ENCODE results near the gene DEFB129.

Gene DEFB129

DNA sequence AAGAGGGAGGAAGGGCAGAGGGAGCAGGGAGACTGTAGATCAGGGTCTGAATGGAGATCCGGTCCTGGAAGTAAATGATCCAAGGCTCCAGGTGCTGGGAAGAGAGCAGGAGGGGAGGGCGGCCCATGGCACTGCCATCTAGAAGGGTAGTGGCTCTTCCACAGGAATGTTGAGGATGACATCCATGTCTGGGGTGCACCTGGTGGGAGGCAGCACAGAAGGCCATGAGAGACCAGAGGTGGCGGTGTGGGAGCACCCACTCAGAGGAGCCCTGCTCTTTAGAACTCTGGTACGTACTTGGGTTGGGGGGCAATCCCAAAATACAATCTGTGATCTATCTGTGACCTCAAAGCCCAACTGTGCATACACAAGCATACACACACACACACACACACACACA lies 44.0 kb downstream of the DEFB129 start:
- no peak for ATAC-seq
- H3K27ac Mint-ChIP-seq = no peak overlapping the region
- H3K27me3 Mint-ChIP-seq = no peaks in the 10 kb centered on the region
- peaks cover 8% of the 10 kb centered on the region for H3K36me3 Mint-ChIP-seq
- peaks cover 13% of the 10 kb centered on the region for H3K4me1 Mint-ChIP-seq
- no peak overlapping the region for H3K4me3 Mint-ChIP-seq
- no peaks in the 10 kb centered on the region for H3K9me3 Mint-ChIP-seq

DNA sequence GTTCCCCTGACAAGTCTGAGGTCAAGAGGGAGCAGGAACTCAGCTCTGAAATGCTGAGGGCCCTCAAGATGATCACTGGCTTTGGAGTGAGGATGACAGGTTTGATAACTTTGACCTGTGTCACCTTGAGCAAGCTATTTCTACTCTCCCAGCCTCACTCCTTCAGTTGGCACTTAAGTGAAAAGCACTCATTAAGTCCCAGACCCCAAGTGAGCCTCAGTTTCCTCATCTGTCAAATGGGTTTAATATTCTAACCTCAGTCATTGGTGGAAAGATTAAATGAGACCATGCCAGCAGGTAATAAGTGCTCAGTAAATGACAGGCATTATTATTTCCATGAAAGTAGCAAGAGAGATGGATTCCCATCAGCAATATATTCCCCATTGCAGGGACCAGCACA lies 44.5 kb downstream of the DEFB129 start:
- no peak for ATAC-seq
- no peak overlapping the region for H3K4me3 Mint-ChIP-seq
- H3K27me3 Mint-ChIP-seq = no peaks in the 10 kb centered on the region
- H3K27ac Mint-ChIP-seq = no peak overlapping the region
- peaks cover 12% of the 10 kb centered on the region for H3K36me3 Mint-ChIP-seq
- H3K9me3 Mint-ChIP-seq = no peaks in the 10 kb centered on the region
- H3K4me1 Mint-ChIP-seq = peaks cover 8% of the 10 kb centered on the region

DNA sequence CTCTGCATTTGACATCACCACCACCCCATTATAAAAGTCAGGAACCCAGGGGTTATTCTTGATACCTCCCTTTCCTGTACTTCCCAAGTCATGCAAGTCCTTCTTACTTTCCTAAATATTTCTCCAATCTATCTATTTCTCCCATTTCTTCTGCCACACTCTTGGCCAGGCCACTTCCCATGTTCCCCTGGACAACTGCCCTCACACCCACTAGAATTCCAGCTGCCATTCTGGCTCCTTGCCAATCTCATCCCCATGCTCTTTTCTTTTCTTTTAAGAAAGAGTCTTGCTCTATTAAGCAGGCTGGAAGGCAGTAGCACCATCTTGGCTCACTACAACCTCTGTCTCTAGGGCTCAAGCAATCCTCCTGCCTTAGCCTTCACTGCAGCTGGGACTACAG lies 45.7 kb downstream of the DEFB129 start:
- H3K4me1 Mint-ChIP-seq = no peaks in the 10 kb centered on the region
- H3K27me3 Mint-ChIP-seq = no peaks in the 10 kb centered on the region
- no peaks in the 10 kb centered on the region for H3K9me3 Mint-ChIP-seq
- peaks cover 12% of the 10 kb centered on the region for H3K36me3 Mint-ChIP-seq
- no peak for ATAC-seq
- H3K27ac Mint-ChIP-seq = no peak overlapping the region
- no peak overlapping the region for H3K4me3 Mint-ChIP-seq

DNA sequence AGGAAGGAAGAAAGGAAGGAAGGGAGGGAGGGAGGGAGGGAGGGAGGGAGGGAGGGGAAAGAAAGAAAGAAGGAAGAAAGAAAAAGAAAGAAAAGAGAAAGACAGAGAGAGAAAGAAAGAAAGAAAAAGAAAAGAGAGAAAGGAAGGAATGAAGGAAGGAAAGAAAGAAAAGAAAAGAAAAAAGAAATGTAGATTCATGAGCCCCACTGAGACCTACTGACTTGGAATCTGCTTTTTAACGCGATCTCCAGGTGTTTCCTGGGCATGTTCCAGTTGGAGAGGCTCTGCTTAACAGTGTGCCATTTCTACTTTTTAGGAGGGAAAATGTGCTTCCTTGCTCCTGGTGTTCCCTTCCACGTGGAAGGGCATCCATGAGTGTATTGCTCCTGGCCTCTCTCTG lies 46.8 kb downstream of the DEFB129 start:
- no peak overlapping the region for H3K4me3 Mint-ChIP-seq
- ATAC-seq = no peak
- no peaks in the 10 kb centered on the region for H3K27me3 Mint-ChIP-seq
- peaks cover 5% of the 10 kb centered on the region for H3K4me1 Mint-ChIP-seq
- peaks cover 2% of the 10 kb centered on the region for H3K9me3 Mint-ChIP-seq
- peaks cover 18% of the 10 kb centered on the region for H3K36me3 Mint-ChIP-seq
- no peak overlapping the region for H3K27ac Mint-ChIP-seq

DNA sequence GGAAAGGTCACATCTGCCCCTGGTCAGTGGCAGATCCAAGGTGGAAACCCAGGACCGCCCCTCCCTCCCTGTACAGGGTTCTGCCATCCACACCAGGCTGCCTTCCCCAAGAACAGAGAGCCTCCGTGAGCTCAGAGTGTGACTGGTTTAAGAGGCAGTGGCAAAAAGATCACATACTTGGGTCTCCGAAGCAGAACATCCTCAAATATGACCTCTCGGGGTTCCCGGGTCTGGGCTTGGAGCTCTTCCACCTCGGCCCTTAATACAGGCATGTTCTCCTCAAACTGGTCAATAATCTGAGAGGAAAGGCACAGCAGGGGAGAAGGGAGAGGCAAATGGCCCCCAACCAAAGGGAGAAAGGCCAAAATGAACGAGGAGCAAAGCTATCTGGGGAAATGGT lies 48.7 kb downstream of the DEFB129 start:
- Mint-ChIP-seq H3K4me3 (no peak overlapping the region), H3K9me3 (peaks cover 2% of the 10 kb centered on the region), H3K36me3 (peaks cover 18% of the 10 kb centered on the region), H3K27me3 (no peaks in the 10 kb centered on the region), H3K4me1 (peaks cover 5% of the 10 kb centered on the region), H3K27ac (no peak overlapping the region)
- no peak for ATAC-seq

DNA sequence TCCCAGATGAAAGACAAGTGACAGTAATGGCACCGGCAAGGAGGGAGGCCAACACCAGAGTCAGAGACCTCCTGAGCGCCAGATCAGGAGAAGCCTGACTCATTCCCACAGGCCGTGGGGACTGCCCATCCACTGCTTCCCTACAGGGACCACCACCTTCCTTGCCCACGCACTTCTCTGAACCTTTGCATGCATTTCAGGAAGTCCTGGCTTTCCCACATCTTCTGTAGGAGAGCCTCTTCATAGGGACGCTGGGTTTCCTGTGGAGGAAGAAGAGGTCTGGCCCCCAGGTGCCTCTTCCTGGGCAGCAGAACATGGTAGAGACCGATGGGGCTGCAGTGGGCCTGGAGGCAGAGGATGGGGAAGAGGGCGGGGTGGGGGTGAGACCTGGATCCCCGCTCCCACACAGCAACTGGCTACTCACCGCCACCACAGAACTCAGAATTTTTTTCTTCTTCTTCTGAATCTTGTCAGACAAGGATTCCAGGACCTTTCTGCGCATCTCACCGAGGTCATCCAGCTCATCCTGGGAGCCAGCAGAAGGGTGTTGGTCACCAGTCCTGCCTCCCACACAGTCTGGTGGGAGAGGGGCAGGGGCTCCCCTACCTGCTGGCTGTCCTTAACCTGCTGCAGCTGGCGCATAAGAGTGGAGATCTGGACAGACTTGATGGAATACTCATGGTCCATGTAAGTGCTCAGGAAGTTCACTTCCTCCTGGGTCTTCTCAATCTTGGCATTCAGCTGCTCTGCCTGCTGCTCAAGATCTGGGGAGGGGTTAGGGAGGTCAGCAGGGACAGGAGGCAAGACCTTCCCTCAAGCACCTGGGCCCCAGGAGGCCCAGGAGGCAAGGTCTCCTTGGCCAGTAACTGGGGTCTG lies 49.8 kb downstream of the DEFB129 start:
- H3K36me3 Mint-ChIP-seq = peaks cover 18% of the 10 kb centered on the region
- no peak for ATAC-seq
- H3K27ac Mint-ChIP-seq = no peak overlapping the region
- H3K9me3 Mint-ChIP-seq = peaks cover 2% of the 10 kb centered on the region
- H3K4me3 Mint-ChIP-seq = no peak overlapping the region
- peaks cover 5% of the 10 kb centered on the region for H3K4me1 Mint-ChIP-seq
- H3K27me3 Mint-ChIP-seq = no peaks in the 10 kb centered on the region

DNA sequence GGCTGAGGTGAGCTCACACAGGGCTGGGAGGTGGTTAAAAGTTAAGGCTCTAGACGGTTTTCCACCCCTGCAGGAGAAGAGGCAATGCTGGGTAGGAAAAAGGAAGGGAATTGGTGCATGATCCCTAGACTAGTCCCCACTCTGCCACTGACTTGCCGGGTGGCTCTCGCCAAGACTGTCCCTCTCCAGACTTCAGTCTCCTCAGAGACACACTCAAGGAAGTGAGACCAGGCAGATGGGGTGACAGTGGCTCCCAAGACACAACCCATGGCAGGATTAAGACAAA lies 50.4 kb downstream of the DEFB129 start:
- H3K9me3 Mint-ChIP-seq = peaks cover 2% of the 10 kb centered on the region
- H3K27ac Mint-ChIP-seq = no peak overlapping the region
- H3K36me3 Mint-ChIP-seq = peaks cover 18% of the 10 kb centered on the region
- H3K4me3 Mint-ChIP-seq = no peak overlapping the region
- peaks cover 5% of the 10 kb centered on the region for H3K4me1 Mint-ChIP-seq
- H3K27me3 Mint-ChIP-seq = no peaks in the 10 kb centered on the region
- ATAC-seq = no peak

DNA sequence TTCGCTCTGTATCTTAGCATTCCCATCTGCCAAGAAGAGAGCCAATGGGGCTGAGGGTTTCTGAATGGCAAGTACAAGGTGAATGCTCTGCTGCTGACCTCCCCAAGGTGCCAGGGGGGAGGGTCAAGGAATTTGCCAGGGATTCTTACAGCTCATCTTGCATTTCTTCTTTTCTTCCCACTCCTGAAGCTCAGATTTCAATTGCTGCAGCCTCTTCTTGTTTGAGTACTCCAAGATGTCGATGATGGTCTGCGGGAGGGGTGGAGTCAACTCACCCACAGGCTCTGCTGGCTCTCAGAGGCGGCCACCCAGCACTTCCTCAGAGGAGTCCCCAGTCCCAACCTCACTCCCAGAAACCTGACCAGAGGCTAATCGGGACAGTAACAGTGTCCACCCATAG lies 51.1 kb downstream of the DEFB129 start:
- Mint-ChIP-seq H3K4me1 (peaks cover 5% of the 10 kb centered on the region), H3K27me3 (no peaks in the 10 kb centered on the region), H3K36me3 (peaks cover 18% of the 10 kb centered on the region), H3K4me3 (no peak overlapping the region), H3K27ac (no peak overlapping the region), H3K9me3 (peaks cover 2% of the 10 kb centered on the region)
- no peak for ATAC-seq

DNA sequence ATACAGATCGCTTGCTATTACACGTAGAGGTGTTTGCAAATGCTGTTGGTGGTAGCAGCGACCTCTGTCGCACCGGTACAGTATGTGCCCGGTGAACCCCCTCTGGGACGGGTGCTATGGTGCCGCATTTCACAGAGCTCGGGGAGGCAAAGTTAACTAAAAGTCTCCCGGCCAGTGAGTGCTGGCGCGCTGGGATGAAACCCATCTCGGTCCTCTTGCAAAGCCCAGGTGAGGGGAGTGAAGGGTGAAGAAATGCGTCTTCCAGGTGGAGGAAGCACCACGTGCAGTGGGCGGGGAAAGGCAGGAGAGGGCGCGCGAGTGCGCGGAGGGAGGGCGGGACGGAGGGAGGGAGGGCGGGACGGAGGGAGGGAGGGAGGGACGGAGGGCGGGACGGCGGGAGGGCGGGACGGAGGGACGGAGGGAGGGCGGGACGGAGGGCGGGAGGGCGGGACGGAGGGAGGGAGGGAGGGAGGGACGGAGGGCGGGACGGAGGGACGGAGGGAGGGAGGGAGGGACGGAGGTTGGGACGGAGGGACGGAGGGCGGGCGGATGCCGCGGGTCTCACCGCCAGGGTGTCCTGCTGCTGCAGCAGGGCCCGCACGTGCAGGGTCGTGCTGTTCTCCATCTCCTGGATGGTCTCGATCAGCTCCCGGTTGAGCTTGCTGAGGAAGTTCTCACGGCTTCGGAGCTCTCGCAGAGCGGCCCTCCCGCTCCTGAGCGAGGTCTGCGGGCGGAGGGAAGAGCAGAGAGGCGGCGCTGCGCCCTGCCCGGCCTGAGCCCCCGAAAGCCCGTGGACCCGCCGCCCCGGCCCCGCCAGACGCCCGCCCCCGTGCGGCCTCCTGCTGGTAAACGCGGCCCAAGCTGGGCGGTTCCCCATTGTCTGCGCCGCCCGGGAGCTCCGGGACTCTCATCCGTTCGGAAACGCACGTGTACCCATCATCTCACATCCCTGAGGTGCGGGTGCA lies 51.8 kb downstream of the DEFB129 start:
- peak; percentile 60 for ATAC-seq
- peaks cover 2% of the 10 kb centered on the region for H3K9me3 Mint-ChIP-seq
- H3K4me1 Mint-ChIP-seq = peaks cover 5% of the 10 kb centered on the region
- no peaks in the 10 kb centered on the region for H3K27me3 Mint-ChIP-seq
- no peak overlapping the region for H3K27ac Mint-ChIP-seq
- H3K4me3 Mint-ChIP-seq = peak overlapping the region; percentile 58
- H3K36me3 Mint-ChIP-seq = peaks cover 22% of the 10 kb centered on the region

All from stimulated activated memory B cell treated with anti-CD40 and anti-IgM and Interleukin-4, amounts not matched to agents 10 μg/mL and 1 μg/mL and 100 μg/mL, for 72 hours (primary cell).